ENCODE measurements around the gene EFHC2. TPM values are rescaled to one million over a fixed set of nuclear protein-coding genes. Genes with fewer than 3 reads are reported as not detected.

Gene EFHC2
- polyA plus RNA-seq, 1 donor from 2014 or later, result 0.22 TPM

- no peaks in the 10 kb centered on the region for H3K9me2 ChIP-seq (ENCODE audit: insufficient read depth, low read length)
Observed at GRCh38 chrX:44330227-44330626, 13.2 kb downstream of the EFHC2 start.

GRCh38 chrX:44319550-44319949 is 23.9 kb downstream of the EFHC2 start:
- Histone ChIP-seq H3K9ac (ENCODE audit: low read length) (no peak overlapping the region), H3K27me3 (ENCODE audit: insufficient read depth, low read depth, low read length) (no peaks in the 10 kb centered on the region), H3K9me2 (ENCODE audit: insufficient read depth, low read length) (no peaks in the 10 kb centered on the region), H3K27ac (ENCODE audit: low read length) (no peak overlapping the region), H4K20me1 (ENCODE audit: insufficient read depth) (no peaks in the 10 kb centered on the region), H3K36me3 (ENCODE audit: insufficient read depth, low read length) (no peaks in the 10 kb centered on the region), H2AFZ (ENCODE audit: low read depth, low read length) (no peak overlapping the region), H3K79me2 (replicated peaks; ENCODE audit: insufficient read depth, low read length) (no peaks in the 10 kb centered on the region), H3F3A (ENCODE audit: insufficient read depth, low read length, poor library complexity, severe bottlenecking) (no peaks in the 10 kb centered on the region), H3K9me3 (ENCODE audit: low read length) (no peaks in the 10 kb centered on the region), H3K4me3 (ENCODE audit: low read length) (no peak overlapping the region), H3K4me2 (ENCODE audit: low read length) (no peak overlapping the region)
- TF ChIP-seq CTCF (IDR thresholded peaks at IDR 0.05; ENCODE audit: poor library complexity, severe bottlenecking) (no peak), REST (IDR thresholded peaks at IDR 0.05; ENCODE audit: borderline replicate concordance) (no peak), RAD21 (conservative IDR thresholded peaks at IDR 0.05) (no peak), TAF1 (IDR thresholded peaks at IDR 0.05; ENCODE audit: low read depth) (no peak), MXI1 (conservative IDR thresholded peaks at IDR 0.05; ENCODE audit: poor library complexity, severe bottlenecking) (no peak), EZH2 (IDR thresholded peaks at IDR 0.05; ENCODE audit: borderline replicate concordance, insufficient read depth, low read length, poor library complexity, severe bottlenecking) (no peak), SMC3 (conservative IDR thresholded peaks at IDR 0.05; ENCODE audit: poor library complexity) (no peak), POLR2AphosphoS5 (IDR thresholded peaks at IDR 0.05) (no peak)

More at GRCh38 chrX:44330227-44330626, 13.2 kb downstream of the EFHC2 start:
- Histone ChIP-seq H3K4me2 (ENCODE audit: low read length) (no peak overlapping the region), H3K36me3 (ENCODE audit: insufficient read depth, low read length) (no peaks in the 10 kb centered on the region), H3F3A (ENCODE audit: insufficient read depth, low read length, poor library complexity, severe bottlenecking) (no peaks in the 10 kb centered on the region), H3K27me3 (ENCODE audit: insufficient read depth, low read depth, low read length) (no peaks in the 10 kb centered on the region), H4K20me1 (ENCODE audit: insufficient read depth) (no peaks in the 10 kb centered on the region), H2AFZ (ENCODE audit: low read depth, low read length) (no peak overlapping the region), H3K4me3 (ENCODE audit: low read length) (no peak overlapping the region), H3K9me3 (ENCODE audit: low read length) (no peaks in the 10 kb centered on the region), H3K9ac (ENCODE audit: low read length) (no peak overlapping the region), H3K79me2 (replicated peaks; ENCODE audit: insufficient read depth, low read length) (no peaks in the 10 kb centered on the region), H3K27ac (ENCODE audit: low read length) (no peak overlapping the region)
- TF ChIP-seq MXI1 (conservative IDR thresholded peaks at IDR 0.05; ENCODE audit: poor library complexity, severe bottlenecking) (no peak), REST (IDR thresholded peaks at IDR 0.05; ENCODE audit: borderline replicate concordance) (no peak), POLR2AphosphoS5 (IDR thresholded peaks at IDR 0.05) (no peak), RAD21 (conservative IDR thresholded peaks at IDR 0.05) (no peak), EP300 (conservative IDR thresholded peaks at IDR 0.05; ENCODE audit: poor library complexity, severe bottlenecking) (no peak), EZH2 (IDR thresholded peaks at IDR 0.05; ENCODE audit: borderline replicate concordance, insufficient read depth, low read length, poor library complexity, severe bottlenecking) (no peak), SMC3 (conservative IDR thresholded peaks at IDR 0.05; ENCODE audit: poor library complexity) (no peak)
